Activated CD8-positive, alpha-beta memory T cell treated with anti-CD3 and anti-CD28 coated beads, Interleukin-2, amount 10 ng/mL, durations not matched to agents 7 days and 5 days (primary cell): ENCODE measurements around the gene COL17A1. TPM values are rescaled to one million over a fixed set of nuclear protein-coding genes. Genes with fewer than 3 reads are reported as not detected.

Source experiments
- ATAC-seq: fragments of 150-1000 bp; cut with Tn5 transposase; one replicate; pipeline ENCODE4 v1.10.0; 2021; ENCODE audit warnings: moderate library complexity
- CTCF ChIA-PET: fragments of 350-600 bp; sonication (Branson Sonifier 250); formaldehyde crosslinking; loops from one replicate; lab custom pipeline; 2021; ENCODE audit warnings: antibody characterized with exemption; lab: Charles Lee
- DNase-seq: peaks from one replicate; pipeline ENCODE4 v3.0.0-alpha.2; 2020
- H3K27ac Mint-ChIP-seq: one replicate; pipeline ENCODE4 v1.8.0; 2021; ENCODE audit warnings: mild to moderate bottlenecking, mixed read lengths
- H3K27me3 Mint-ChIP-seq: one replicate; pipeline ENCODE4 v1.8.0; 2021; ENCODE audit warnings: mixed read lengths
- H3K36me3 Mint-ChIP-seq: one replicate; pipeline ENCODE4 v1.8.0; 2021; ENCODE audit warnings: mild to moderate bottlenecking, mixed read lengths
- H3K4me1 Mint-ChIP-seq: one replicate; pipeline ENCODE4 v1.8.0; 2021; ENCODE audit warnings: mixed read lengths
- H3K4me3 Mint-ChIP-seq: one replicate; pipeline ENCODE4 v1.8.0; 2021; ENCODE audit warnings: mild to moderate bottlenecking, moderate library complexity, mixed read lengths
- H3K9me3 Mint-ChIP-seq: one replicate; pipeline ENCODE4 v1.8.0; 2022; ENCODE audit warnings: low read depth, mixed read lengths
- total RNA-seq, 2 experiments: library from RNA; stranded (reverse); gene quantifications; one replicate each; pipeline ENCODE4 v1.2.3, GENCODE V29; 2021

COL17A1 gene
- total RNA-seq, 2 experiments from 2014 or later: not detected

GRCh38 chr10:104033401-104033930 lies 52.2 kb downstream of the COL17A1 start:
- Mint-ChIP-seq H3K4me1 (no peaks in the 10 kb centered on the region), H3K27ac (no peak overlapping the region), H3K4me3 (no peak overlapping the region), H3K36me3 (peaks cover 2% of the 10 kb centered on the region), H3K9me3 (no peaks in the 10 kb centered on the region), H3K27me3 (no peaks in the 10 kb centered on the region)
- ATAC-seq: no peak
- no peak for DNase-seq
- CTCF ChIA-PET: no interaction called here

- ATAC-seq (no peak), DNase-seq (no peak)
- Mint-ChIP-seq H3K27ac (no peak overlapping the region), H3K4me1 (no peaks in the 10 kb centered on the region), H3K36me3 (peaks cover 4% of the 10 kb centered on the region), H3K9me3 (no peaks in the 10 kb centered on the region), H3K27me3 (no peaks in the 10 kb centered on the region), H3K4me3 (no peak overlapping the region)
- CTCF ChIA-PET: no interaction called here
Measured at GRCh38 chr10:104032144-104032775, 53.4 kb downstream of the COL17A1 start.

GRCh38 chr10:104031631-104032030 lies 54.0 kb downstream of the COL17A1 start:
- no peak overlapping the region for H3K4me3 Mint-ChIP-seq
- no peak for ATAC-seq
- DNase-seq: no peak
- CTCF ChIA-PET: no interaction called here
- no peaks in the 10 kb centered on the region for H3K9me3 Mint-ChIP-seq
- no peaks in the 10 kb centered on the region for H3K4me1 Mint-ChIP-seq
- peaks cover 4% of the 10 kb centered on the region for H3K36me3 Mint-ChIP-seq
- no peak overlapping the region for H3K27ac Mint-ChIP-seq
- H3K27me3 Mint-ChIP-seq: no peaks in the 10 kb centered on the region

GRCh38 chr10:104029521-104029860 lies 56.2 kb downstream of the COL17A1 start:
- no peaks in the 10 kb centered on the region for H3K9me3 Mint-ChIP-seq
- H3K36me3 Mint-ChIP-seq: peaks cover 15% of the 10 kb centered on the region
- H3K4me3 Mint-ChIP-seq: no peak overlapping the region
- no peaks in the 10 kb centered on the region for H3K4me1 Mint-ChIP-seq
- DNase-seq (no peak), ATAC-seq (no peak)
- CTCF ChIA-PET: interaction anchor here (1.6 to 2.2 kb wide), 2 partner anchors 11 to 141 kb away, joined by 5 read pairs; no protein-coding TSS in a partner anchor
- no peaks in the 10 kb centered on the region for H3K27me3 Mint-ChIP-seq
- H3K27ac Mint-ChIP-seq: no peak overlapping the region

- peaks cover 19% of the 10 kb centered on the region for H3K36me3 Mint-ChIP-seq
- H3K4me3 Mint-ChIP-seq: no peak overlapping the region
- no peaks in the 10 kb centered on the region for H3K9me3 Mint-ChIP-seq
- H3K4me1 Mint-ChIP-seq: no peaks in the 10 kb centered on the region
- CTCF ChIA-PET: interaction anchor here (1.6 to 2.2 kb wide), 2 partner anchors 11 to 141 kb away, joined by 5 read pairs; no protein-coding TSS in a partner anchor
- H3K27me3 Mint-ChIP-seq: no peaks in the 10 kb centered on the region
- ATAC-seq (no peak), DNase-seq (no peak)
- no peak overlapping the region for H3K27ac Mint-ChIP-seq
Measured at GRCh38 chr10:104028823-104029520, 56.7 kb downstream of the COL17A1 start.

- no peak overlapping the region for H3K4me3 Mint-ChIP-seq
- no peaks in the 10 kb centered on the region for H3K27me3 Mint-ChIP-seq
- no peak overlapping the region for H3K27ac Mint-ChIP-seq
- no peaks in the 10 kb centered on the region for H3K4me1 Mint-ChIP-seq
- DNase-seq (no peak), ATAC-seq (no peak)
- H3K36me3 Mint-ChIP-seq: peaks cover 23% of the 10 kb centered on the region
- H3K9me3 Mint-ChIP-seq: no peaks in the 10 kb centered on the region
- CTCF ChIA-PET: interaction anchor here (1.6 to 2.2 kb wide), 2 partner anchors 10 to 140 kb away, joined by 5 read pairs; no protein-coding TSS in a partner anchor
Measured at GRCh38 chr10:104028146-104028545, 57.5 kb downstream of the COL17A1 start.

GRCh38 chr10:104026762-104027161 lies 58.9 kb downstream of the COL17A1 start:
- Mint-ChIP-seq H3K36me3 (peaks cover 32% of the 10 kb centered on the region), H3K27me3 (no peaks in the 10 kb centered on the region), H3K9me3 (no peaks in the 10 kb centered on the region), H3K27ac (no peak overlapping the region), H3K4me3 (no peak overlapping the region), H3K4me1 (no peaks in the 10 kb centered on the region)
- no peak for DNase-seq
- ATAC-seq: no peak
- CTCF ChIA-PET: interaction anchor here (0.8 kb wide), 1 partner anchor 142 kb away, joined by 4 read pairs; no protein-coding TSS in a partner anchor

- H3K27me3 Mint-ChIP-seq: no peaks in the 10 kb centered on the region
- peaks cover 2% of the 10 kb centered on the region for H3K4me1 Mint-ChIP-seq
- no peak overlapping the region for H3K4me3 Mint-ChIP-seq
- no peaks in the 10 kb centered on the region for H3K9me3 Mint-ChIP-seq
- peaks cover 34% of the 10 kb centered on the region for H3K36me3 Mint-ChIP-seq
- DNase-seq: no peak
- no peak overlapping the region for H3K27ac Mint-ChIP-seq
- ATAC-seq: no peak
- CTCF ChIA-PET: no interaction called here
Measured at GRCh38 chr10:104025524-104025923, 60.2 kb downstream of the COL17A1 start.

GRCh38 chr10:104022026-104022425 lies 63.7 kb downstream of the COL17A1 start:
- Mint-ChIP-seq H3K4me1 (peaks cover 15% of the 10 kb centered on the region), H3K27ac (no peak overlapping the region)
- CTCF ChIA-PET: no interaction called here

GRCh38 chr10:104021246-104021645 lies 64.4 kb downstream of the COL17A1 start:
- Mint-ChIP-seq H3K4me1 (peaks cover 19% of the 10 kb centered on the region), H3K9me3 (no peaks in the 10 kb centered on the region), H3K27me3 (no peaks in the 10 kb centered on the region), H3K27ac (no peak overlapping the region), H3K4me3 (no peak overlapping the region), H3K36me3 (peaks cover 55% of the 10 kb centered on the region)
- ATAC-seq: no peak
- no peak for DNase-seq
- CTCF ChIA-PET: interaction anchor here (1.2 kb wide), 1 partner anchor 9 kb away, joined by 3 read pairs; no protein-coding TSS in a partner anchor

More at GRCh38 chr10:104022026-104022425, 63.7 kb downstream of the COL17A1 start:
- ATAC-seq: no peak
- H3K9me3 Mint-ChIP-seq: no peaks in the 10 kb centered on the region
- DNase-seq: no peak
- no peak overlapping the region for H3K4me3 Mint-ChIP-seq
- H3K36me3 Mint-ChIP-seq: peaks cover 53% of the 10 kb centered on the region
- no peaks in the 10 kb centered on the region for H3K27me3 Mint-ChIP-seq

GRCh38 chr10:104020020-104020419 lies 65.7 kb downstream of the COL17A1 start:
- no peaks in the 10 kb centered on the region for H3K27me3 Mint-ChIP-seq
- H3K27ac Mint-ChIP-seq: no peak overlapping the region
- peaks cover 50% of the 10 kb centered on the region for H3K36me3 Mint-ChIP-seq
- no peak overlapping the region for H3K4me3 Mint-ChIP-seq
- peak; percentile 51 for ATAC-seq
- H3K4me1 Mint-ChIP-seq: peaks cover 19% of the 10 kb centered on the region
- H3K9me3 Mint-ChIP-seq: no peaks in the 10 kb centered on the region
- CTCF ChIA-PET: no interaction called here
- DNase-seq: no peak

- H3K4me1 Mint-ChIP-seq: peaks cover 19% of the 10 kb centered on the region
- no peak overlapping the region for H3K27ac Mint-ChIP-seq
- no peaks in the 10 kb centered on the region for H3K9me3 Mint-ChIP-seq
- CTCF ChIA-PET: interaction anchor here (1.3 to 2.4 kb wide), 2 partner anchors 10 kb away, joined by 5 to 6 read pairs; no protein-coding TSS in a partner anchor
- DNase-seq: no peak
- no peak overlapping the region for H3K4me3 Mint-ChIP-seq
- ATAC-seq: no peak
- no peaks in the 10 kb centered on the region for H3K27me3 Mint-ChIP-seq
- peaks cover 43% of the 10 kb centered on the region for H3K36me3 Mint-ChIP-seq
Measured at GRCh38 chr10:104018471-104018870, 67.2 kb downstream of the COL17A1 start.

GRCh38 chr10:104016661-104017060 lies 69.0 kb downstream of the COL17A1 start:
- Mint-ChIP-seq H3K27ac (peak overlapping the region; percentile 15), H3K4me3 (no peak overlapping the region), H3K36me3 (peaks cover 37% of the 10 kb centered on the region), H3K9me3 (no peaks in the 10 kb centered on the region), H3K27me3 (no peaks in the 10 kb centered on the region), H3K4me1 (peaks cover 19% of the 10 kb centered on the region)
- DNase-seq: no peak
- CTCF ChIA-PET: interaction anchor here (1.2 to 2.4 kb wide), 3 partner anchors 8 to 128 kb away, joined by 4 to 6 read pairs (median 4); no protein-coding TSS in a partner anchor
- ATAC-seq: no peak
